Psoas muscle (tissue), 8 donors: ENCODE data around the gene EPX. TPM values are rescaled to one million over a fixed set of nuclear protein-coding genes. Genes with fewer than 3 reads are reported as not detected.

Source experiments
- ATAC-seq, 4 donors: fragments of 200-7000 bp; cut with Tn5 transposase; one replicate each; pipeline ENCODE4 v1.9.1; 2020; ENCODE audit warnings: moderate library complexity in 3 of 4, mild to moderate bottlenecking in 2 of 4
- DNase-seq, 2 donors: peaks; one replicate each; pipeline ENCODE4 v3.0.0-alpha.2; 2020
- H3K27ac ChIP-seq: fragments of 200-600 bp; one replicate; pipeline ENCODE4 v1.8.0; 2022
- H3K27me3 ChIP-seq, 3 donors: fragments of 200-600 bp in 1 of 3; one replicate each; pipeline versions ENCODE4 v1.6.1 to v1.8.0; 2013 to 2022; ENCODE audit warnings: low read length in 2 of 3, mild to moderate bottlenecking in 2 of 3, moderate library complexity in 1 of 3; ENCODE audit not compliant: insufficient read depth in 3 of 3
- H3K36me3 ChIP-seq, 2 donors: fragments of 200-600 bp in 1 of 2; one replicate each; pipeline versions ENCODE4 v1.6.1 to v1.8.0; 2013 to 2022; ENCODE audit warnings: low read depth in 1 of 2, mild to moderate bottlenecking in 1 of 2, moderate library complexity in 1 of 2; ENCODE audit not compliant: insufficient read depth in 1 of 2
- H3K4me1 ChIP-seq: fragments of 200-600 bp; one replicate; pipeline ENCODE4 v1.8.0; 2022
- H3K4me3 ChIP-seq: fragments of 200-600 bp; one replicate; pipeline ENCODE4 v1.8.0; 2022; ENCODE audit warnings: mild to moderate bottlenecking
- H3K9me3 ChIP-seq: fragments of 200-600 bp; one replicate; pipeline ENCODE4 v1.8.0; 2022
- CTCF ChIP-seq: fragments of 200-600 bp; IDR thresholded peaks from one replicate; pipeline ENCODE4 v1.8.0; 2022; ENCODE audit warnings: antibody characterized with exemption
- WGBS, 3 donors: extraction: QIAGEN DNeasy Blood & Tissue Kit; methylation state at CpG; one replicate each; pipeline versions ENCODE4 v1.1.6 to v1.1.7; 2013; 5-methylcytosine and 5-hydroxymethylcytosine counted together
- intact Hi-C, 2 donors: fragments of 100-400 bp; cut with DNase I; formaldehyde crosslinking; loops; one replicate each; pipeline versions ENCODE4 v1.11.0 to v1.14.2; 2022
- polyA plus RNA-seq, 3 donors: library from polyadenylated mRNA; stranded (reverse); fragments of 200-250 nt; gene quantifications; one replicate each; pipeline ENCODE4 v1.2.3, GENCODE V29; 2013
- total RNA-seq, 4 donors: library from RNA; stranded (reverse); fragmentation: NEBNext Ultra II Directional in 2 of 4; extraction: Animal tissue kit (Norgen Biotek cat#: 25700) in 2 of 4; gene quantifications; one replicate each; pipeline versions ENCODE4 v1.2.1 to v1.2.4, GENCODE V29; 2021 to 2023
- donor health status: healthy with polysubstance abuse.
- donor health status: DM: no; HTN: no; CAD: no; lungs with moderate emphysema.
- donor health status: Bipolar disorder and iron deficiency.
- donor health status: healthy.
- donor health status: DM: yes; HTN: yes; CAD: no.
- donor health status: DM: no; HTN: no; CAD: no.
- donor health status: DM: no; HTN: no; CAD: no.
- donor health status: DM: yes; HTN: yes; CAD: no.

EPX gene
- total and polyA plus RNA-seq, 7 donors, result 0.12 TPM; not detected in 6

- TF ChIP-seq CTCF, result no peak
- Histone ChIP-seq H3K4me1 (peaks cover 8% of the 10 kb centered on the region), H3K27me3 (peaks cover 1 to 33% (median 2%) of the 10 kb centered on the region in 3 donors), H3K27ac (no peak overlapping the region), H3K4me3 (no peak overlapping the region), H3K9me3 (no peaks in the 10 kb centered on the region), H3K36me3 (no peaks in the 10 kb centered on the region)
- 69 to 74% (median 72%) methylated on average over 3 of the region's 3 CpGs for WGBS, 3 donors
- DNase-seq (no peak), ATAC-seq (no peak)
- intact Hi-C loops, result no loop called here
These were observed 60.6 kb downstream of the EPX start for GRCh38 chr17:58253082-58253481.

Other genes starting within 250 kb of the EPX start
- gene CUEDC1, start 237.3 kb upstream of the EPX start, total RNA-seq, result 10 to 100 TPM; 31.1 to 67.2 (median 47.4) TPM
- 10 to 100 TPM; 28.0 to 56.5 (median 46.4) TPM for gene CUEDC1, start 237.3 kb upstream of the EPX start, polyA plus RNA-seq
- gene VEZF1, start 204.5 kb upstream of the EPX start, total RNA-seq, result 10 to 100 TPM; 45.7 to 92.5 (median 70.7) TPM
- gene VEZF1, start 204.5 kb upstream of the EPX start, polyA plus RNA-seq, result 10 to 100 TPM; 30.6 to 50.5 (median 36.6) TPM
- gene SRSF1, start 185.5 kb upstream of the EPX start, total RNA-seq, result 100 to 1,000 TPM in 2 of 4 donors, 10 to 100 TPM in 2; 71.2 to 141 (median 100) TPM
- gene SRSF1, start 185.5 kb upstream of the EPX start, polyA plus RNA-seq, result 100 to 1,000 TPM in 1 of 3 donors, 10 to 100 TPM in 2; 61.2 to 128 (median 93.7) TPM
- 10 to 100 TPM; 45.5 to 51.1 (median 47.2) TPM for gene DYNLL2, start 109.3 kb upstream of the EPX start, total RNA-seq
- gene DYNLL2, start 109.3 kb upstream of the EPX start, polyA plus RNA-seq, result 10 to 100 TPM; 28.9 to 84.3 (median 44.0) TPM
- gene OR4D1, start 44.3 kb upstream of the EPX start, total RNA-seq, result not detected
- under 1 TPM in 2 of 3 donors, not detected in 1; 0.03 TPM for gene OR4D1, start 44.3 kb upstream of the EPX start, polyA plus RNA-seq
- not detected for gene OR4D2, start 25.7 kb upstream of the EPX start, total RNA-seq
- not detected for gene OR4D2, start 25.7 kb upstream of the EPX start, polyA plus RNA-seq
- 1 to 10 TPM; 5.5 to 6.9 (median 6.0) TPM for gene MKS1, start 26.5 kb downstream of the EPX start, total RNA-seq
- 1 to 10 TPM; 4.2 to 4.7 (median 4.4) TPM for gene MKS1, start 26.5 kb downstream of the EPX start, polyA plus RNA-seq
- not detected for gene LPO, start 45.9 kb downstream of the EPX start, total RNA-seq
- under 1 TPM in 1 of 3 donors, not detected in 2; 0.01 TPM for gene LPO, start 45.9 kb downstream of the EPX start, polyA plus RNA-seq
- under 1 TPM; 0.38 to 0.95 (median 0.57) TPM for gene MPO, start 88.2 kb downstream of the EPX start, total RNA-seq
- under 1 TPM; 0.11 to 0.26 (median 0.14) TPM for gene MPO, start 88.2 kb downstream of the EPX start, polyA plus RNA-seq
- 1 to 10 TPM; 2.3 to 6.6 (median 4.4) TPM for gene TSPOAP1, start 136.1 kb downstream of the EPX start, total RNA-seq
- gene TSPOAP1, start 136.1 kb downstream of the EPX start, polyA plus RNA-seq, result 1 to 10 TPM in 2 of 3 donors, under 1 TPM in 1; 0.40 to 2.1 (median 1.2) TPM
- 10 to 100 TPM; 52.1 to 58.9 (median 56.2) TPM for gene SUPT4H1, start 159.5 kb downstream of the EPX start, total RNA-seq
- gene SUPT4H1, start 159.5 kb downstream of the EPX start, polyA plus RNA-seq, result 10 to 100 TPM; 56.6 to 86.8 (median 71.3) TPM
- gene RNF43, start 224.8 kb downstream of the EPX start, total RNA-seq, result under 1 TPM in 2 of 4 donors, not detected in 2; 0.04 to 0.07 TPM
- gene RNF43, start 224.8 kb downstream of the EPX start, polyA plus RNA-seq, result under 1 TPM in 2 of 3 donors, not detected in 1; 0.03 to 0.25 TPM